HG03060 (cell line): ENCODE data around the gene SPTLC3.
A peak's percentile ranks its signal among the peaks of the same experiment; 100 is the strongest.

ENCODE experiments used
- ATAC-seq: cut with Tn5 transposase; IDR thresholded peaks from one replicate; pipeline ENCODE4 v1.9.1; 2021; ENCODE audit warnings: low read depth, moderate number of reproducible peaks; ENCODE audit not compliant: unreplicated experiment

SPTLC3 gene

GRCh38 chr20:13089950-13090469 lies 81.2 kb downstream of the SPTLC3 start:
- no peak for ATAC-seq

- ATAC-seq: no peak
Observed at GRCh38 chr20:13092111-13092510, 83.3 kb downstream of the SPTLC3 start.

- ATAC-seq: no peak
Observed at GRCh38 chr20:13094976-13095375, 86.2 kb downstream of the SPTLC3 start.

- ATAC-seq: no peak
Observed at GRCh38 chr20:13098720-13099355, 90.1 kb downstream of the SPTLC3 start.

GRCh38 chr20:13099676-13100075 lies 90.9 kb downstream of the SPTLC3 start:
- no peak for ATAC-seq

GRCh38 chr20:13101276-13101675 lies 92.5 kb downstream of the SPTLC3 start:
- no peak for ATAC-seq

- ATAC-seq: no peak
Observed at GRCh38 chr20:13101706-13102105, 92.9 kb downstream of the SPTLC3 start.

GRCh38 chr20:13102237-13102636 lies 93.5 kb downstream of the SPTLC3 start:
- ATAC-seq: no peak

DNA sequence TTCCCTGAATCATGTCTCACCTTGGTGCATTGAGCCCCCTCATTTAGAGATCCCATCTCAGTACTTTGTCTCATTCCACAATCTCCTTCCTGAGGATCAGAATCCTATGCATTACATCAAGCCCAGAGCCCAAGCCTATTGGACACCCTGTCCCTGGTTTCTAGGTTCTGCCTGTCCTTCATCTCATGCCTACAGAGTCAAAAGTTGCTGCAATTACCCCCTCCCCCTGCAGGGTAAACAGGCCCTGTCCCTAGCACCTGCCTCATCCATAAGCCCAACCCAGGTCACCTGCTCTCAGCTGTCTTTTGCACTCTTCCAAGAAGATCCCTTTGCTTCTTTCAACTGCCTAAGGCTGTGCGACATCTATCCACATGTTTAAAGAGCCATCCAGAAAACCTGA lies 93.9 kb downstream of the SPTLC3 start:
- ATAC-seq: no peak

DNA sequence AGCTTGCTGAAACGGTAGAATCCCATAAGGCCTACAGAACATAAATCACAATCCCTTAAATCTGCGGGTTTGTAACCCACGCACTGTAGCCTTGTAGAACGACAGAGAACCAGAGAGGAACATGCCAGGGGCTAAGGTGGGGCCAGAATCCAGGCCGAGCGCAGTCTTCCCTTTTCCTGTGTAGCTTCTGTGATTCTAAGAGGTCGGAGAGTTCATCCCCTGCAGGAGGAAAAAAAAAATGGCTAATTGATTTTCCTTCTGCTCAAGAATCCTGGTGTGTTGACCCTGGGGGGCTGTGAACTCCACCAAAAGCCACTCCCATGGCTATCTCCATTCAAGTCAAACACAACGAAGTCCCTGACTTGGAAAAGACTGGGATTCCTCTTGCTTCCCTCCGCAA lies 96.3 kb downstream of the SPTLC3 start:
- ATAC-seq: no peak

DNA sequence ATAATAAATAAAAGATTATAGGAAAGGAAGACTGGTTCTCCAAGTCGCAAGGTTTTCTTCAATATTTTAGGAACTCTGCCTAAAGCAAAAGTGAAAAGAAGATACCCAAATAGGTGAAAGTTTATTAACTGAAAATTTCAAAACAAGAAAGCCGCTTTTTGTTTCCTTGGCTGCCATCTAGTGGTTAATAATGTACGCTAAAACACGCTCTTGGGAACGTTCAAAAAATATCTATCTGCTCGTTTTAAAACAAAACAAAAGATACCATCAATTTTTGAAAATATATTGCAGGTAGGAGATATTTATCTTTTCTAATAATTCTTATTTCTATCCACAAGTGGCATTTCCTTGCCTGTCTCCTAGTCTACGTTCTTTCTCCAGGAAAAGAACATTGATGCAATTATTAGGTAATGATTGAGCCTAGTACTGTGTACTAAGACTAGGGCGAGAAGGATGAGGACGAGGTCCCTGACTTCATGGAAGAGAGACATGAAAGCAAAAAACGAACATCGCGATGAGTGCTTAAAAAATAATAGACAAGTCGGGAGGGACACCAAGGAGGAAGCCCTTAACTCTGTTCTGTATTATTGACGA lies 97.2 kb downstream of the SPTLC3 start:
- ATAC-seq: no peak

- ATAC-seq: no peak
Observed at GRCh38 chr20:13109658-13110057, 100.9 kb downstream of the SPTLC3 start.

DNA sequence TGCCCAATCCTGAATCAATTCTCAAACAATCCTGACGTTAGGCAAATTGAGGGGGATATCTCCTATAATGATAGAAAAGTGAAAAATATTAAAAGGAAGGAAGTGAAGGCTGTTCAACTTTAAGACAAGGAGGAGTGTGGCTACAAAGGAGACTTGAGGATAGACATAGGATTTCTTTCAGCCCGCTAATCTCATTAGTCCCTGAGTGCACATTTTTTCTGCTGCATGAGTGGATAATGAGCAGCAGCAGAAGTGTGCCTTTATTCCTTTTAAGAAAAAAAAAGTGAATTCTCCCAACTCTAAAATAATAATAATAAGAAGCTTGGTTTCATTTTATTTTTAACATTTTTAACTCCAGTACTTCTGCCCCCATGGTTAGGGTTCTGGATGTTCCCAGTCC lies 102.0 kb downstream of the SPTLC3 start:
- ATAC-seq: no peak

GRCh38 chr20:13111249-13111911 lies 102.6 kb downstream of the SPTLC3 start:
- ATAC-seq: no peak

- ATAC-seq: no peak
Observed at GRCh38 chr20:13113731-13114130, 105.0 kb downstream of the SPTLC3 start.

GRCh38 chr20:13117200-13117599 lies 108.4 kb downstream of the SPTLC3 start:
- ATAC-seq: no peak

DNA sequence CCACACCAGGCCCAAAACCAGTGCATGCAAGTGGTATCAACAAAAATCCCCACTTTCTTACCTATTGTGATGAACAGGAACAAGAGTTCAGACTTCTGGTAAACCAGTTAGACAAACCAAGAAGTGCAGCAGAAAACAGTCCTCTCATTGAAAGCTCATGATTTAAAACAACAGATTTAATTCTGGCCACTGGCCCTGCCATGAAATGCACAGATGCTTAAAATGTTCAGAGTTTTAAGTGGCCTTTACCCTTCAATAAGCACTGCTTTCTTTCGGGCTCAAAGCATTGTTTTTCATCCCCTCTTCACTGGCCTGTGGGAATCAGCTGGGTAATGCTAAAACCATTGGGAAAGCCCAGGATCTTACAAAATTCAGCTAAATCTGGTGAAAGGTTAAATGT lies 109.9 kb downstream of the SPTLC3 start:
- ATAC-seq: no peak

DNA sequence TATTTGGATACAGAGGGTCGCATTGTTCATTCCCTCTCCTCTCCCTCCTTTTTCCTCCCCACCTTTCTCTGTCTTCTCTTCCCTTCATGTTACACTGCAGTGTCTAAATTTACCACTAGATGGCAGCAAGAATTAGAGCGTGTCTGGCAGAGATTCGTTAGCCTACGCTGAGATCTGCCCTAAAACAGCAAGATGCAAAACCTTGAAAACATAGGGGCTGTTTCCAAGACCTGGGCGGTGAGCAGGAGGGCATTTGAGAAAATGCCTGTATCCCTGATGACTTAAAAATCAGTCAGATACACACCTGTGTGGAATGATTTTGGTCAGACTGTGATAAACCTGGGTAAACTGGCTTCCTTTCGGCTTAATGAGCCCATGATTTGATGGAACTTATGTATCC lies 110.8 kb downstream of the SPTLC3 start:
- peak; percentile 69 for ATAC-seq

DNA sequence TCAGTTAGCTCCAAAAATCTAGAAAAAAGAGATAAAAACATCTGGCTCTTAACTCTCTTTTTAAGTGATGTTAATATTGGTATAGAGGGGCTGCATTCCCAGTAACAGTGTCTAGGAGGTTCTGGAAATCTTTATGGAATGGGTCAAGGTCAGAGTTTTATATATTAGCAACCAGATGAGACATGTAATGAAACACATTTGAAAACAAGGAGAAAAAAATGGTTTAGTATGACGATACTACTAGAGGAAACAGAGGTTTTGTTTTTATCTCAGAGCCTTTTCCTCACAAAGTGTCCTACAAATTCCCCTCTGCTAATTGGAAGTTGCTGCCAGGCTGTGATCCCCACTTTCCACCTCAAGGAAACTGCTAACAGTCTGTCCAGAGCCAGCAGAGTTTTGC lies 111.7 kb downstream of the SPTLC3 start:
- no peak for ATAC-seq

GRCh38 chr20:13121840-13122515 lies 113.2 kb downstream of the SPTLC3 start:
- peak; percentile 61 for ATAC-seq

DNA sequence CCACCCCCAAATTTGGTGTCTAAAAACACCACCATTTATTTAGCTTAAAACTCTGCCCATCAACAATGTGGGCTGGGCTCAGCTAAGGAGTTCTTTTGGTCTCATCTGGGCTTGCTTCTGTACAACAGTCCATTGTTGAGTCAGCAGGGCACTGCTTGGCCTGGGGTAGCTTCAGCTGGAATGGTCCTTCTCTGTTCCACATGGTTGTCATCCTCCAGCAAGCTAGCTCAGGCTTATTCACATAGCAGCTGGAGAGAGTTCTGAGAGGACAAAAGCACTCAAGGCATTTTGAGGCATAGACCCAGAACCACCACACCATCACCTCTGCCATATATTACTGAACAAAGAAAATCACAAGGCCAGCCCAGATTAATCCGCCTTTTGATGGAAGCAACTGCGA lies 116.7 kb downstream of the SPTLC3 start:
- ATAC-seq: no peak
